HCT116 (cell line): ENCODE results near the gene MSI2. TPM values are rescaled to one million over a fixed set of nuclear protein-coding genes. Genes with fewer than 3 reads are reported as not detected.

ENCODE experiments used
- ATAC-seq: fragments of 200-7000 bp; cut with Tn5 transposase; 2 replicates; pipeline ENCODE4 v1.9.1; 2020; ENCODE audit warnings: mild to moderate bottlenecking, moderate library complexity
- BruUV-seq: library from RNA; stranded (reverse); fragments of 400-500 nt; replicated peaks from 2 replicates; lab custom pipeline; 2021; lab: Mats Ljungman, UMichigan
- CTCF ChIA-PET: fragments of 300-600 bp; sonication (Branson Sonifier 250); formaldehyde crosslinking; loops from one replicate; lab custom pipeline; 2021; ENCODE audit warnings: antibody characterized with exemption; lab: Charles Lee
- POLR2A ChIA-PET: fragments of 300-600, 350-600 bp; sonication (Branson Sonifier 250); formaldehyde crosslinking; loops from one replicate; lab custom pipeline; 2021; ENCODE audit warnings: antibody characterized with exemption; lab: Charles Lee
- RAD21 ChIA-PET, 2 experiments: fragments of 300-600 bp; sonication (Branson Sonifier 250); formaldehyde crosslinking; loops; one replicate each; lab custom pipeline; 2023; ENCODE audit warnings: low total read pairs in 2 of 2; ENCODE audit not compliant: uncharacterized antibody in 2 of 2, unreplicated experiment in 2 of 2, low non-redundant PET in 1 of 2; lab: Charles Lee
- DNase-seq: peaks from one replicate; pipeline ENCODE4 v3.0.0-alpha.2; 2010; ENCODE audit warnings: low read depth, low spot score
- H2AFZ ChIP-seq: fragments of 200-600 bp; shearing (Covaris generic), sonication (generic); 2 replicates; pipeline ENCODE4 v1.6.1; 2017; ENCODE audit warnings: low read depth, mixed run types, mixed read lengths, antibody characterized with exemption, low read length; ENCODE audit not compliant: poor library complexity, severe bottlenecking
- H3K27ac ChIP-seq: 2 replicates; pipeline ENCODE4 v1.5.1; 2012; ENCODE audit warnings: low read depth, low read length
- H3K27me3 ChIP-seq: fragments of 200-600 bp; sonication (generic); 2 replicates; pipeline ENCODE4 v1.6.1; 2016; ENCODE audit warnings: mixed run types, low read length, mixed read lengths; ENCODE audit not compliant: insufficient read depth
- H3K36me3 ChIP-seq, 2 experiments: fragments of 200-500 bp in 1 of 2; fragments of 200-600 bp in 1 of 2; sonication (Bioruptor generic) in 1 of 2; sonication (generic) in 1 of 2; 2 replicates each; pipeline versions ENCODE4 v1.5.1 to v1.6.1; 2014 to 2016; ENCODE audit warnings: low read length in 2 of 2, inconsistent platforms in 1 of 2, mixed read lengths in 1 of 2, mixed run types in 1 of 2; ENCODE audit not compliant: insufficient read depth in 2 of 2, control insufficient read depth in 1 of 2
- H3K4me1 ChIP-seq, 2 experiments: fragments of 200-600 bp in 1 of 2; sonication (generic) in 1 of 2; 2 replicates each; pipeline versions ENCODE4 v1.5.1 to v1.6.1; 2012 to 2017; ENCODE audit warnings: low read length in 2 of 2, inconsistent platforms in 1 of 2, mild to moderate bottlenecking in 1 of 2, mixed read lengths in 1 of 2, mixed run types in 1 of 2, moderate library complexity in 1 of 2; ENCODE audit not compliant: insufficient read depth in 2 of 2, control insufficient read depth in 1 of 2
- H3K4me2 ChIP-seq: fragments of 200-600 bp; sonication (generic); 2 replicates; pipeline ENCODE4 v1.6.1; 2017; ENCODE audit warnings: mixed run types, low read length, mixed read lengths
- H3K4me3 ChIP-seq, 2 experiments: fragments of 200-600 bp in 1 of 2; sonication (generic) in 1 of 2; replicated peaks in 1 of 2; 2 replicates each; pipeline ENCODE4 v1.5.1; 2011 to 2016; ENCODE audit warnings: low read length in 2 of 2, control low read depth in 1 of 2, low read depth in 1 of 2, mild to moderate bottlenecking in 1 of 2, mixed read lengths in 1 of 2, mixed run types in 1 of 2
- H3K79me2 ChIP-seq: fragments of 200-600 bp; sonication (generic); 2 replicates; pipeline ENCODE4 v1.6.1; 2017; ENCODE audit warnings: mild to moderate bottlenecking, mixed run types, low read length, moderate library complexity, mixed read lengths; ENCODE audit not compliant: insufficient read depth
- H3K9ac ChIP-seq: fragments of 200-600 bp; sonication (generic); 2 replicates; pipeline ENCODE4 v1.6.1; 2016; ENCODE audit warnings: low read length, mixed read lengths
- H3K9me2 ChIP-seq: fragments of 200-600 bp; sonication (generic), shearing (Covaris generic); 2 replicates; pipeline ENCODE4 v1.6.1; 2017; ENCODE audit warnings: mixed run types, mild to moderate bottlenecking, moderate library complexity; ENCODE audit not compliant: insufficient read depth
- H3K9me3 ChIP-seq, 2 experiments: fragments of 200-500 bp in 1 of 2; fragments of 200-600 bp in 1 of 2; sonication (Bioruptor generic) in 1 of 2; sonication (generic) in 1 of 2; 2 replicates each; pipeline ENCODE4 v1.6.1; 2014 to 2017; ENCODE audit warnings: low read length in 2 of 2, mixed read lengths in 2 of 2, inconsistent platforms in 1 of 2, low read depth in 1 of 2, mild to moderate bottlenecking in 1 of 2, mixed run types in 1 of 2, moderate library complexity in 1 of 2; ENCODE audit not compliant: control insufficient read depth in 1 of 2, insufficient read depth in 1 of 2
- H4K20me1 ChIP-seq: fragments of 200-600 bp; sonication (generic), shearing (Covaris generic); 2 replicates; pipeline ENCODE4 v1.6.1; 2017; ENCODE audit warnings: mixed run types, mild to moderate bottlenecking, moderate library complexity; ENCODE audit not compliant: insufficient read depth
- FOSL1 ChIP-seq: IDR thresholded peaks from 2 replicates; pipeline ENCODE4 v1.6.1; 2012; ENCODE audit warnings: low read depth
- JUND ChIP-seq: IDR thresholded peaks from 2 replicates; pipeline ENCODE4 v1.6.1; 2012
- RAD21 ChIP-seq: IDR thresholded peaks from 2 replicates; pipeline ENCODE4 v1.6.1; 2012; ENCODE audit warnings: low read depth, mild to moderate bottlenecking
- YY1 ChIP-seq: IDR thresholded peaks from 2 replicates; pipeline ENCODE4 v1.6.1; 2011; ENCODE audit warnings: low read length, low read depth, moderate library complexity, mild to moderate bottlenecking; ENCODE audit not compliant: insufficient replicate concordance; ENCODE audit errors: extremely low read depth
- ZFX ChIP-seq: fragments of 450-650 bp; IDR thresholded peaks from 2 replicates; pipeline ENCODE4 v1.6.1; 2017
- intact Hi-C: fragments of 100-400 bp; cut with micrococcal nuclease; formaldehyde crosslinking; loops from 2 replicates; pipeline ENCODE4 v1.10.0; 2022
- total RNA-seq: library from RNA; stranded (reverse); gene quantifications from one replicate; pipeline ENCODE4 v1.2.1, GENCODE V29; 2021; ENCODE audit not compliant: unreplicated experiment
- TF ChIP-seq, protein P1 (sequence below): IDR thresholded peaks from 2 replicates; pipeline ENCODE4 v1.6.1; 2012; ENCODE audit warnings: low read depth
- TF ChIP-seq, protein P2 (sequence below): IDR thresholded peaks from 2 replicates; pipeline ENCODE4 v1.6.1; 2012

Gene MSI2
- total RNA-seq, 1 experiment from 2014 or later, result 137 TPM

DNA sequence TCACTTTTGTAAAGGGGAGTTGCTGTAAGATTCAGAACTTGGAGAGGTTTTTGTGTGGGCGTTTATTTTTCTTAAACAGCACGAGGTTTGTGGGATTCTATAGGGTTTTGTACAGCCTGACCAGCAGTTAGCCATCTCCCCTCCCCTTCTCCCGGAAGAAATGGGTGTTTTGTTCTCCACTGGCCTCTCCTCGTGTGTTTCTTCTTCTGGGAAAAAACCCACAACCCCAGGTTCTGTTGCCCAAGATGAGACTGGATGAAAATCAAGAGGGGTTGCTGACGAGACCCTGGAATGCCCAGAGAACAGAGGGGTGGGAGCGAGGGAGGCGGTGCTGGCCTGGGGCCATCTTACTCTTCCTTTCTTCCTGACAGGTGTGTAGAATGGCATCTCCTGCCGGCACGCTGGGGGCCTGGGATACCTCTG, 186.1 kb downstream of the MSI2 start (continued):
- no peak for TF ChIP-seq YY1
- no peak for TF ChIP-seq FOSL1
- TF ChIP-seq JUND, result no peak
- no peak for TF ChIP-seq ZFX
- TF ChIP-seq, protein P1, sequence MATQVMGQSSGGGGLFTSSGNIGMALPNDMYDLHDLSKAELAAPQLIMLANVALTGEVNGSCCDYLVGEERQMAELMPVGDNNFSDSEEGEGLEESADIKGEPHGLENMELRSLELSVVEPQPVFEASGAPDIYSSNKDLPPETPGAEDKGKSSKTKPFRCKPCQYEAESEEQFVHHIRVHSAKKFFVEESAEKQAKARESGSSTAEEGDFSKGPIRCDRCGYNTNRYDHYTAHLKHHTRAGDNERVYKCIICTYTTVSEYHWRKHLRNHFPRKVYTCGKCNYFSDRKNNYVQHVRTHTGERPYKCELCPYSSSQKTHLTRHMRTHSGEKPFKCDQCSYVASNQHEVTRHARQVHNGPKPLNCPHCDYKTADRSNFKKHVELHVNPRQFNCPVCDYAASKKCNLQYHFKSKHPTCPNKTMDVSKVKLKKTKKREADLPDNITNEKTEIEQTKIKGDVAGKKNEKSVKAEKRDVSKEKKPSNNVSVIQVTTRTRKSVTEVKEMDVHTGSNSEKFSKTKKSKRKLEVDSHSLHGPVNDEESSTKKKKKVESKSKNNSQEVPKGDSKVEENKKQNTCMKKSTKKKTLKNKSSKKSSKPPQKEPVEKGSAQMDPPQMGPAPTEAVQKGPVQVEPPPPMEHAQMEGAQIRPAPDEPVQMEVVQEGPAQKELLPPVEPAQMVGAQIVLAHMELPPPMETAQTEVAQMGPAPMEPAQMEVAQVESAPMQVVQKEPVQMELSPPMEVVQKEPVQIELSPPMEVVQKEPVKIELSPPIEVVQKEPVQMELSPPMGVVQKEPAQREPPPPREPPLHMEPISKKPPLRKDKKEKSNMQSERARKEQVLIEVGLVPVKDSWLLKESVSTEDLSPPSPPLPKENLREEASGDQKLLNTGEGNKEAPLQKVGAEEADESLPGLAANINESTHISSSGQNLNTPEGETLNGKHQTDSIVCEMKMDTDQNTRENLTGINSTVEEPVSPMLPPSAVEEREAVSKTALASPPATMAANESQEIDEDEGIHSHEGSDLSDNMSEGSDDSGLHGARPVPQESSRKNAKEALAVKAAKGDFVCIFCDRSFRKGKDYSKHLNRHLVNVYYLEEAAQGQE, result no peak
- TF ChIP-seq RAD21, result no peak

DNA sequence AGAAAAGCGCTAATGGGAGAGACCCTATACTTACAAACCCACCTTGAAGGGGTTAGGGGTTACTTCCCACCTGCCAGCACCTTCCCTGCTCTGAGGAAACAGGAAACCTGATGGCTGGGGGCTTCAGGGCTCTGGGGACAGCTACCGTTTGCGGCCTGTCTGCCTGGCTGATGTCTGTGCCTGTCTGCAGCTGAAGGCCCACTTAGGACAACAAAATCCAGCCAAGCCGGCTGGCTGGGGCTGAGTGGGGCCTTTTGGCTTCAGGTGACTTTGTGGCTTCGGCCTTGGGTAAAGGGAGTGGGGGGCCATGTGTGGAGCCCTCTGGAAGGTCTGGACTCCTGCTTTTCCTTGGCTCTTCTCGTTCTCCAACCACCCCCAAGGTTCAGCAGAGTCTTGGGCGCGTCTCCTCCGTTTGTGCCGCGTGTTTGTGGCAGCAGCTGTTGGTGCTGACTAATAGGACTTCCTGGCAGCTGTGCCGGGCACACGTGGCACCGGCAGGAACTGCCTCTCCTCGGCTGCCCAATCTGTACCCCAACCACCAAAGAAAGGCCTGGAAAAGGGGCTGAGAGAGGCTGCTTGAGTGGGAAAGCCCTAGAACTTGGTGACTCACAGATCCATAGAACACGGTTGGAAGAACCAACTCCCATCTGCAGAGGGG, 186.7 kb downstream of the MSI2 start:
- H3K27me3 ChIP-seq, result no peaks in the 10 kb centered on the region
- TF ChIP-seq JUND, result no peak
- TF ChIP-seq, protein P2, sequence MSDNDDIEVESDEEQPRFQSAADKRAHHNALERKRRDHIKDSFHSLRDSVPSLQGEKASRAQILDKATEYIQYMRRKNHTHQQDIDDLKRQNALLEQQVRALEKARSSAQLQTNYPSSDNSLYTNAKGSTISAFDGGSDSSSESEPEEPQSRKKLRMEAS, result 0 out of 2 replicates have a peak, but pooled peaks have one; percentile 37
- ChIA-PET CTCF (interaction anchor here (4.2 kb wide), 1 partner anchor 199 kb away, joined by 57 read pairs; no protein-coding TSS in a partner anchor), POLR2A (no interaction called here), RAD21 (no interaction called here)
- H3K4me3 ChIP-seq, result no peak overlapping the region
- H3K4me1 ChIP-seq, result peaks cover 51 to 62% of the 10 kb centered on the region in 2 experiments
- H3K9me2 ChIP-seq, result no peaks in the 10 kb centered on the region
- ATAC-seq, result no peak
- BruUV-seq, result no TSS peak
- peak overlapping the region; percentile 9; the same call in 1 of the 2 replicates for H3K27ac ChIP-seq
- H3K79me2 ChIP-seq, result peaks cover 26% of the 10 kb centered on the region; the same call in 1 of the 2 replicates
- H3K4me2 ChIP-seq, result no peak overlapping the region
- no peak overlapping the region for H2AFZ ChIP-seq
- H3K36me3 ChIP-seq, result no peaks in the 10 kb centered on the region
- no peak for DNase-seq
- H4K20me1 ChIP-seq, result no peaks in the 10 kb centered on the region
- intact Hi-C loops, result loop anchor here (5.0 kb wide), 1 partner anchor 186 kb away; the partner anchor contains the start of gene MSI2
- H3K9ac ChIP-seq, result no peak overlapping the region
- no peaks in the 10 kb centered on the region for H3K9me3 ChIP-seq
